GM23338 (cell line): ENCODE measurements around the gene EIF2AK3. TPM values are rescaled to one million over a fixed set of nuclear protein-coding genes. Genes with fewer than 3 reads are reported as not detected.
A peak's percentile ranks its signal among the peaks of the same experiment; 100 is the strongest.

Experiments
- ATAC-seq: fragments of 200-7000 bp; cut with Tn5 transposase; 3 replicates; pipeline ENCODE4 v1.9.1; 2020
- DNase-seq: peaks from one replicate; pipeline ENCODE4 v3.0.0-alpha.2; 2015; ENCODE audit warnings: low spot score
- H2AFZ ChIP-seq: fragments of 200-600 bp; sonication (generic); 2 replicates; pipeline ENCODE4 v1.8.0; 2016; ENCODE audit warnings: antibody characterized with exemption, mild to moderate bottlenecking, moderate library complexity
- H3F3A ChIP-seq: fragments of 200-600 bp; sonication (generic); replicated peaks from 2 replicates; pipeline ENCODE4 v1.8.0; 2017; ENCODE audit warnings: antibody characterized with exemption, mixed run types, low read depth
- H3K27ac ChIP-seq: fragments of 200-600 bp; sonication (generic); 2 replicates; pipeline ENCODE4 v1.6.1; 2016; ENCODE audit warnings: low read depth
- H3K27me3 ChIP-seq: fragments of 200-600 bp; sonication (generic); 2 replicates; pipeline ENCODE4 v1.8.0; 2016; ENCODE audit warnings: mild to moderate bottlenecking, mixed run types, moderate library complexity; ENCODE audit not compliant: insufficient read depth
- H3K36me3 ChIP-seq: fragments of 200-600 bp; sonication (generic); 2 replicates; pipeline ENCODE4 v1.8.0; 2016; ENCODE audit warnings: mild to moderate bottlenecking; ENCODE audit not compliant: insufficient read depth
- H3K4me1 ChIP-seq: fragments of 200-600 bp; sonication (generic); 2 replicates; pipeline ENCODE4 v1.8.0; 2016; ENCODE audit warnings: mild to moderate bottlenecking, moderate library complexity; ENCODE audit not compliant: insufficient read depth
- H3K4me2 ChIP-seq: fragments of 200-600 bp; sonication (generic); 2 replicates; pipeline ENCODE4 v1.7.1; 2017; ENCODE audit warnings: mixed run types
- H3K4me3 ChIP-seq: fragments of 200-600 bp; sonication (generic); 2 replicates; pipeline ENCODE4 v1.6.1; 2016; ENCODE audit warnings: mixed run types
- H3K79me2 ChIP-seq: fragments of 200-600 bp; sonication (generic); replicated peaks from 2 replicates; pipeline ENCODE4 v1.8.0; 2017; ENCODE audit warnings: mild to moderate bottlenecking; ENCODE audit not compliant: insufficient read depth
- H3K9me2 ChIP-seq: fragments of 200-600 bp; sonication (generic); 2 replicates; pipeline ENCODE4 v1.8.0; 2017; ENCODE audit not compliant: insufficient read depth
- H4K20me1 ChIP-seq: fragments of 200-600 bp; sonication (generic); replicated peaks from 2 replicates; pipeline ENCODE4 v1.8.0; 2017; ENCODE audit warnings: mild to moderate bottlenecking; ENCODE audit not compliant: insufficient read depth
- H3K27ac Mint-ChIP-seq: 2 replicates; pipeline ENCODE4 v1.8.0; 2020; ENCODE audit warnings: inconsistent platforms, mild to moderate bottlenecking, moderate library complexity, mixed read lengths
- H3K27me3 Mint-ChIP-seq: 3 replicates; pipeline ENCODE4 v1.8.0; 2022; ENCODE audit warnings: low read depth, mild to moderate bottlenecking, moderate library complexity, mixed read lengths, inconsistent platforms; ENCODE audit not compliant: insufficient read depth, poor library complexity
- H3K36me3 Mint-ChIP-seq: 3 replicates; pipeline ENCODE4 v1.8.0; 2021; ENCODE audit warnings: low read depth, mild to moderate bottlenecking, inconsistent platforms, moderate library complexity, mixed read lengths
- H3K4me1 Mint-ChIP-seq: 3 replicates; pipeline ENCODE4 v1.8.0; 2020; ENCODE audit warnings: mild to moderate bottlenecking, inconsistent platforms, mixed read lengths
- H3K4me3 Mint-ChIP-seq: 3 replicates; pipeline ENCODE4 v1.8.0; 2021; ENCODE audit warnings: moderate library complexity, mild to moderate bottlenecking, inconsistent platforms, mixed read lengths
- H3K9me3 Mint-ChIP-seq: 3 replicates; pipeline ENCODE4 v1.8.0; 2020; ENCODE audit warnings: moderate library complexity, mild to moderate bottlenecking, inconsistent platforms, mixed read lengths
- CREB1 ChIP-seq: fragments of 250-450 bp; sonication (Bioruptor Pico); IDR thresholded peaks from 2 replicates; pipeline ENCODE4 v1.5.0; 2020; ENCODE audit warnings: low read depth, mild to moderate bottlenecking, moderate library complexity
- CTCF ChIP-seq, 2 experiments: fragments of 200-600 bp in 1 of 2; sonication (generic) in 1 of 2; conservative IDR thresholded peaks; 2 replicates each; pipeline versions ENCODE4 v1.5.1 to v1.6.1; 2016 to 2017; ENCODE audit warnings: antibody characterized with exemption in 2 of 2, low read depth in 2 of 2, mild to moderate bottlenecking in 2 of 2, moderate library complexity in 1 of 2
- ETS1 ChIP-seq: IDR thresholded peaks from 2 replicates; pipeline ENCODE4 v1.6.1; 2016; ENCODE audit warnings: antibody characterized with exemption
- EZH2 ChIP-seq: fragments of 200-600 bp; sonication (generic); IDR thresholded peaks from one replicate; pipeline ENCODE4 v1.8.0; 2017; ENCODE audit warnings: antibody characterized with exemption, mild to moderate bottlenecking, low read depth; ENCODE audit not compliant: unreplicated experiment
- EZH2phosphoT487 ChIP-seq: fragments of 200-600 bp; sonication (generic); IDR thresholded peaks from one replicate; pipeline ENCODE4 v1.8.1; 2018; ENCODE audit warnings: antibody characterized with exemption; ENCODE audit not compliant: unreplicated experiment
- JUNB ChIP-seq: IDR thresholded peaks from one replicate; pipeline ENCODE4 v1.6.1; 2016; ENCODE audit warnings: antibody characterized with exemption; ENCODE audit not compliant: unreplicated experiment
- NANOG ChIP-seq: IDR thresholded peaks from 2 replicates; pipeline ENCODE4 v1.6.1; 2016; ENCODE audit warnings: antibody characterized with exemption, borderline replicate concordance
- POLR2AphosphoS5 ChIP-seq: IDR thresholded peaks from 2 replicates; pipeline ENCODE4 v1.6.1; 2016; ENCODE audit warnings: antibody characterized with exemption, low read depth
- REST ChIP-seq: IDR thresholded peaks from one replicate; pipeline ENCODE4 v1.6.1; 2018; ENCODE audit warnings: antibody characterized with exemption; ENCODE audit not compliant: unreplicated experiment
- STAT1 ChIP-seq: IDR thresholded peaks from one replicate; pipeline ENCODE4 v1.6.1; 2016; ENCODE audit warnings: antibody characterized with exemption; ENCODE audit not compliant: unreplicated experiment
- ZNF114 ChIP-seq: fragments of 250-450 bp; sonication (Bioruptor Pico); IDR thresholded peaks from 2 replicates; pipeline ENCODE4 v1.5.0; 2020; ENCODE audit warnings: mild to moderate bottlenecking, moderate library complexity
- ZNF331 ChIP-seq: fragments of 250-450 bp; sonication (Bioruptor Pico); IDR thresholded peaks from 2 replicates; pipeline ENCODE4 v1.5.0; 2020; ENCODE audit warnings: low read depth, mild to moderate bottlenecking, moderate library complexity
- ZNF462 ChIP-seq: fragments of 250-450 bp; sonication (Bioruptor Pico); IDR thresholded peaks from 2 replicates; pipeline ENCODE4 v1.5.0; 2020; ENCODE audit warnings: mild to moderate bottlenecking, moderate library complexity
- polyA plus RNA-seq: library from polyadenylated mRNA; unstranded; fragments of >200 nt; fragmentation: Nextera tagmentation; extraction: Ambion mirVana; gene quantifications from 2 replicates; pipeline ENCODE4 v1.2.1, GENCODE V29; 2016
- total RNA-seq: library from RNA; depleted of rRNA; stranded (reverse); fragments of >200 nt; shearing (Covaris generic); gene quantifications from 2 replicates; pipeline ENCODE4 v1.2.3, GENCODE V29; 2014

The EIF2AK3 gene
- total and polyA plus RNA-seq, 2 experiments from 2014 or later = 5.9 to 24.2 TPM

GRCh38 chr2:88627856-88628570 is 749 bp upstream of the EIF2AK3 start:
- H3K4me2 ChIP-seq = peak overlapping the region; percentile 70
- peak; percentile 90 for TF ChIP-seq POLR2AphosphoS5
- no peak for TF ChIP-seq CTCF (conservative IDR thresholded peaks at IDR 0.05; ENCODE audit: low read depth in 2 of 2)
- peak; percentile 81 for TF ChIP-seq CREB1 (CRISPR knock-in tag)
- TF ChIP-seq EZH2 = no peak
- no peak for TF ChIP-seq ZNF114 (CRISPR knock-in tag)
- TF ChIP-seq REST = peak; percentile 22
- no peak for TF ChIP-seq ZNF462 (CRISPR knock-in tag)
- TF ChIP-seq NANOG = no peak
- no peak for TF ChIP-seq EZH2phosphoT487
- no peak for TF ChIP-seq STAT1
- no peak for TF ChIP-seq ZNF331 (CRISPR knock-in tag)
- no peak for TF ChIP-seq JUNB
- TF ChIP-seq ETS1 = 0 out of 2 replicates have a peak, but pooled peaks have one; percentile 14
- peaks cover 42% of the 10 kb centered on the region for H3K4me1 Mint-ChIP-seq
- H3K27me3 ChIP-seq = no peaks in the 10 kb centered on the region
- peaks cover 63% of the 10 kb centered on the region for H3K4me1 ChIP-seq
- no peak overlapping the region for H3K4me3 Mint-ChIP-seq
- no peak overlapping the region for H2AFZ ChIP-seq
- H3K79me2 ChIP-seq = peaks cover 34% of the 10 kb centered on the region
- H3K9me2 ChIP-seq = no peaks in the 10 kb centered on the region
- H4K20me1 ChIP-seq = no peaks in the 10 kb centered on the region
- H3K27ac ChIP-seq = peak overlapping the region; percentile 90
- H3K36me3 Mint-ChIP-seq = no peaks in the 10 kb centered on the region
- no peaks in the 10 kb centered on the region; the same call in 2 of the 3 replicates for H3K9me3 Mint-ChIP-seq
- peak overlapping the region; percentile 51 for H3K4me3 ChIP-seq
- no peak overlapping the region for H3K27ac Mint-ChIP-seq
- ATAC-seq (peak; percentile 42), DNase-seq (peak; percentile 96)
- no peaks in the 10 kb centered on the region for H3K36me3 ChIP-seq
- H3K27me3 Mint-ChIP-seq = peaks cover 3% of the 10 kb centered on the region
- H3F3A ChIP-seq = no peaks in the 10 kb centered on the region
